Activated T-cell treated with anti-CD3 and anti-CD28 coated beads for 48 hours (primary cell): ENCODE results near the gene FGD2.

Experiments
- DNase-seq: peaks from one replicate; pipeline ENCODE4 v3.0.0-alpha.2; 2020; ENCODE audit warnings: low read depth

Gene FGD2

GRCh38 chr6:37005061-37005810 is at the start of gene FGD2:
Gene FGD2, plus strand, starts transcription at chr6:37005655. Its CDS starts 163 bp downstream, at chr6:37005818.
- no peak for DNase-seq

DNA sequence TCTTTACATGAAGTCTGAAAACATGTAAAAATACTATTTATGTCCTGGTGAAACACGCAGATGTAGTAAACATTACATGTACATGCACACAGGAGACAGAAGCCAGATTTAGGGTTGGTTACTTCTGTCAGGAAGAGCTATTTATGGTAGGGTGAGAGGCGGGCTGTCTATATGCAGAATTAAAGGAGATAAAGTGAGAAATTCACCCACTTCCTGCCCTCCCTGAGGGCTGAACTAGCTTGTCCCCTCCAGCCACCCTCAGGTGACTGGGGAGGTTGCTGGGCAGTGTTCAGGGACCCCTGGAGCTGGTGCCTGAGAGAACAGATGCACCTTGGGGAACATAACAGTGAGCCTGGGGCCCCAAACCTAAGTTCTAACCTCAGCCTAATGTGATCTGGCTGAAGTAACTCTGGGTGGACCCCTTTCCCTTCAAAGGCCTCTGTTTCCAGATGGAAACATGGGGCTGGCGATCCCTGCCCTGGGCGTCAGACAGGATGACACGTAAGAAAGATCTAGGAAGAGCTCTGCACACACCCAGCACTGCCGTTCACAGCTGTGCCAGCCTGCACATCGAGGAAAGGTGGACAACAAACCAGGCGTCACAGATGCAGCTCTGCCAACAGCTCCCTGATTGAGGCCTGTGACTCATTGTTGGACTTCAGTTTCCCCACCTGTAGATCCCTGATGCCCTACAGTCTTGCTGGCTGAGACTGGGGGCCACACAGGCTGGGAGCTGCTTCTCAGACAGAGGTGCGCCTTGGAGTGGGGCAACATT is 49.6 kb upstream of the FGD2 start:
- DNase-seq, result no peak

- no peak for DNase-seq
These were observed 49.0 kb upstream of the FGD2 start for GRCh38 chr6:36956446-36956820.

DNA sequence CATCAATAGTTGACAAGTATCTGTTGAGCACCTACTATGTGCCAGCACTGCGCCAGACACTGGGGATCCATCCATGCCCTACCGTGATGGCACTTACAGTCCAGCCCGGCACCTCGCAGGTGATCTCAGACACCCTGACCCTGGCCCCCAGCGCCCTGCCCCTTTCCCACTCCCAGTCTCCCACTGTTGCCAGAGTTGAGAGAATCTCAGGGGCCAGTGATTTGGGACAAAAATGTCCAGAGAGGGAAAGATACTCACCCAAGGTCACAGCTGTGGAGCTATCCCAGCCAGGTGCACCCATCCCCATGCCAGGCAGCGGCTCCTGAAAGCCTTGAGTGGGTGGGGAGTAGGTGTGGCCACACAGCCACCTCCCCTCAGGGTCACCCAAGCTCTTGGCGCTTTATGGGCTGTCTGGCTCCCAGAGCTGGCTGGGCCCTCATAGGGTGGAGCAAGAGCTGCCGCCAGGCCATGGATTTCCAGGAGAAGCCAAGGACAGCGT is 47.6 kb upstream of the FGD2 start:
- DNase-seq, result no peak

DNA sequence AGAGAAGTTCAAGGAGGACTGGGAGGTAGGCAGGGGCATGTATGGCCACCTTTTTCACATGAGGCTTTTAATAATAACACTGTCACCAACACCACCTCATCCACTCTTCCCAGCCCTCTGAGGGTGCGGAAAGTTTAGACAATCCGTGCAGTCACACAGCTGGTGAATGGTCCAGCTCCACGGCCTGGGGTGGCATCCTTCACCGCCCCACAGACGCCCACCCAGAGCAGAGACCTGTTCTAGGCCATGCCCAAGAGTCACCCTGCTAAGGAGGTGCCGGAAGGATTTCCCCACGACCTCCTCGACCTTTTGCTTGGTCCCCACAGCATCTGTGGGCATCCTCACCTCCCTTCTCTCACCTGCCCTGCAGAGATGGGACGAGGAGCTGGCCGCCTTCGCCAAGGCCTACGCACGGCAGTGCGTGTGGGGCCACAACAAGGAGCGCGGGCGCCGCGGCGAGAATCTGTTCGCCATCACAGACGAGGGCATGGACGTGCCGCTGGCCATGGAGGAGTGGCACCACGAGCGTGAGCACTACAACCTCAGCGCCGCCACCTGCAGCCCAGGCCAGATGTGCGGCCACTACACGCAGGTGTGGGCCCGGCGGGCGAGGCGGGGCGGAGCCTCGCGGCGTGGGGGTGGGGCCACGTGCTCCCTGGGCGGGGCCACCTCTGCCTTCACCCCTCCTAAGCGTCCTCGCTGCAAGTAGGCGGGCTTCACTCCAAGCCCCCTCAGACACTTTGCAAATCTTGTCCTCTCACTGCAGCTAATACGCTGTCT is 46.5 kb upstream of the FGD2 start:
- no peak for DNase-seq

DNA sequence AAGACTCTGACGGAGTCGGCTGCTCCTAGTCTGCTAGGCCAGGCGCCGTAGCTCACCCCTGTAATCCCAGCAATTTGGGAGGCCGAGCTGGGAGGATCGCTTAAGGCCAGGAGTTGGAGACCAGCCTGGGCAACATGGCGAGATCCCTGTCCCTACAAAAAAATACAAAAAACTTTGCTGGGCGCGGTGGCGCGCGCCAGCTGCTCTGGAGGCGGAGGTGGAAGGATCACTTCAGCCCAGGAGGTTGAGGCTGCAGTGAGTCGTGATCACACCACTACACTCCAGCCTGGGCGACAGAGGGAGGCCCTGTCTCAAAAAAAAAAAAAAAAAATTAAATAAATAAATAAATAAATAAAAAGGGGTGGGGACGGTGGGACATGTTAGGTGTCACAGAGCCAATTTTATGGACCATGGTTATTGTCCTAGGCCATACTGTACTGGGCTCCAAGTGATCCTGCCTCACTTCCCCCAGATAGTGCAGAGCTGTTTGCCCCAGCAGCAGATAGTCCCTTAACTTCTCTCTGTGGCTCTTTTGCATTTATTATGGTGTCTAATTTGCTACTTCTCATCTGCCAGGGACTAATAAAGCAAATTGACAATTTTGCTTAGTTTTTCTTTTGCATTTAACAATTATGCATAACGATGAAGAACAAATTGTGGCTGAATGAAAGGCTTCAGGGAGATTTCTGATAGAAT is 45.8 kb upstream of the FGD2 start:
- no peak for DNase-seq

DNA sequence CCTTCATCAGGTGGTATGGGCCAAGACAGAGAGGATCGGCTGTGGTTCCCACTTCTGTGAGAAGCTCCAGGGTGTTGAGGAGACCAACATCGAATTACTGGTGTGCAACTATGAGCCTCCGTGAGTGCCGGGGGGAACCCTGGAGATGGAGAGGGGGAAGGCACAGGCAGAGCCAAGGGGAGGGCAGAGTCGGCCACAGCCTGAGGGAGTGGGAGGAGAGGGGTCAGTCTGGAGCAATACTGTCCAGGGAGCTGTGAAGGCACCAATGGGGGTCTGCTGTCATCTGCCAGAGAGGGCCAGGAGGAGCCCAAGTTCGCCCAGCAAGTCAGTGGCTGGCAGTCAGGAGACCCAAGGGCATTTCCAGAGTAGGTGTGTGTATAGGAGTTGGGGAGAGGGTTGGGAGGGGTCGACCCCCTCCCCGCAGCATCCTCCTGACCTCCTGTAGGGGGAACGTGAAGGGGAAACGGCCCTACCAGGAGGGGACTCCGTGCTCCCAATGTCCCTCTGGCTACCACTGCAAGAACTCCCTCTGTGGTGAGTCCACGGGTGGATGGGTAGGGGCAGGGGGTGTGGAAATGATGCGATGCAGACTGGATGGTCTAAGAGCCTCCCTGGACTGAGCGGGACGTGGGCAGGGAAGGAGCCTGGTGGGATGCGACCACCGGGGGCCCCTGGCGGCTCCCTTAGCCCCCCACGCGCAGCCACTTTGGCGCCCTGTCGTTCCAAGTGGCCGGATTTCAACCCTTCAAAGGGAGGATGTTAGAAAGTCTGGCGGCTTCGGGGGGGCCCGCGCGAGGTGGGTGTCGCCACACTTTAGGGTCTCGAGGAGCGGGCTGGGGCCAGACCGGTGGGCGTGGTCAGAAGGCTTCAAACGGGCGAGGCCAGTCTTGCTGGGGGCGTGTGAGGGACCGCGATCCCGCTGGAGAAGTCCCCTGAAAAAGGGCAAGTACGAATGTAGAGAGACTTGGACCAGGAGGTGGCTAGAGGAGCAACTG is 43.7 kb upstream of the FGD2 start:
- DNase-seq, result no peak

DNA sequence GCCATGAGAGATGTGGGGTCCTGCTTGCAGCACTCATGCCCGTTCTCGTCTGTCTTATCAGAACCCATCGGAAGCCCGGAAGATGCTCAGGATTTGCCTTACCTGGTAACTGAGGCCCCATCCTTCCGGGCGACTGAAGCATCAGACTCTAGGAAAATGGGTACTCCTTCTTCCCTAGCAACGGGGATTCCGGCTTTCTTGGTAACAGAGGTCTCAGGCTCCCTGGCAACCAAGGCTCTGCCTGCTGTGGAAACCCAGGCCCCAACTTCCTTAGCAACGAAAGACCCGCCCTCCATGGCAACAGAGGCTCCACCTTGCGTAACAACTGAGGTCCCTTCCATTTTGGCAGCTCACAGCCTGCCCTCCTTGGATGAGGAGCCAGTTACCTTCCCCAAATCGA is 42.6 kb upstream of the FGD2 start:
- peak; percentile 49 for DNase-seq

- no peak for DNase-seq
These were observed 41.8 kb upstream of the FGD2 start for GRCh38 chr6:36963451-36964290.

GRCh38 chr6:36964349-36964748 is 41.1 kb upstream of the FGD2 start:
- no peak for DNase-seq

DNA sequence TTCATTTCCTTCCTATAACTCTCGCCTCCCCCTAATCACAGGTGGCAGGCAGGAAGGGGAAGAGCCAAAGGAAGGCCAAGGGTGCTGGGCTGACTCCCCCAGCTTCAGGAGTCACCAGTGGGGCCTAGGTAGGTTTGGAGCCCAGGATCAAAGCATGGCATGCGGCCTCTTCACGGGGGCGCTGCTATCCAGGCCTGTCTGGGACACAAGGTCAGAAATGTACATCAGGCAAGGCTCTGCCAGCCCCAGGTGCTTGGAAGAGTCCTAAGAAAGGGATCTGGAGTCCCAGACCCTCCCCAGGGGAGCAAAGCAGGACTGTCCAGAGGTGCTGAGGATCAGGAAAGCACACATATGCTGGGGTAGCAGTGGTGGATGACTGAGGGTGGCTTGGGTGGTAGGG is 40.5 kb upstream of the FGD2 start:
- no peak for DNase-seq

DNA sequence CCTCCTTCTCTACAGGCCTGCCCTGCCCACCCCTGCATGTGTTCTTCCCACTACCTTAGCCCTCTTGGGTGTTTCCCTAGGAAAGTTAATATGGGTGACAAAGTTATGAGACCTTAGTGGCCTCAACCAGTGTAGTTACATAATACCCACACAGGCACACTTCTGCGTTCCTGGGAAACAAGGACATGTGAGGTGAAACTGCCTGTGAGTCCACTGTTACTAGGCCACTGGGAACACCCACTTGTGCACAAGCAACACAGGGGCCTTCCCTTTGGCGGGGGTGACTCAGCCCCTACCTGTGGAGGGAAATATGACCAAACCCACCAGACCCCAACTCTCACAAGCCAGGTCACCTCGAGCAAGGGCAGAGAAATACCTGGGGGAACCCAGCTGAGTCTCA is 38.2 kb upstream of the FGD2 start:
- no peak for DNase-seq

- DNase-seq, result no peak
These were observed 37.7 kb upstream of the FGD2 start for GRCh38 chr6:36967757-36968156.

DNA sequence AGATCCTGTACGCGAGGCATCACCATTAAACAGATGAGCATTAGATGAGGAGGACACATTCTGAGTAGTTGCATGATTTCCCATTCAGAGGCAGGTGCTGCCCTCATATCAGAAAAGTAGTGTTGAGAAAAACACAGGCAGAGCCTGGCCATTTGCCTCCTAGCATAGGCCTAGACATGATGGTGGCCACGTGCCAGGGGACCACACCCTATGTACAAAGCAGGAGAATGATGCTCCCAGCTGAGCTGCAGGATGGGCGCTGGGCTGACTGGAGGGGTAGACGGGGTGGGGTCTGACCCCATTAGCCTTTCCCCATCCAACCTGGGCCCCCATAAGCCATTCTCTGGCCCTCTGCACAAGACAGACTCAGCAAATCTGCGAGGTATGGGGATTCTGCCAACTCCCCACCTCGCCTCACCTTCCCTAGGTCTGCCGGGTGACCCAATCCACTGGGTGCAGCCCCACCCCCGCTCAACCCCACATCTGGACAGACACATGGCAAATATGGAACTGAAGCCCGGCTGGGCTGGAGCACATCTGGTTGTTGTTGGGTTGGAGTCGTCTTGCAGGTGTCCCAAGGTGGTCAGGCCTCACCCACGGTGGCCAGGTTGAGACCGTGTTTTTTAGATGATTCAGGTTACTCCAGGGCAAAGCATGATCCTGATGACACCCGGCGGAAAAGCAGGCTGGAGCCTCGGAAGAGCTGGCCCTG is 37.0 kb upstream of the FGD2 start:
- no peak for DNase-seq

DNA sequence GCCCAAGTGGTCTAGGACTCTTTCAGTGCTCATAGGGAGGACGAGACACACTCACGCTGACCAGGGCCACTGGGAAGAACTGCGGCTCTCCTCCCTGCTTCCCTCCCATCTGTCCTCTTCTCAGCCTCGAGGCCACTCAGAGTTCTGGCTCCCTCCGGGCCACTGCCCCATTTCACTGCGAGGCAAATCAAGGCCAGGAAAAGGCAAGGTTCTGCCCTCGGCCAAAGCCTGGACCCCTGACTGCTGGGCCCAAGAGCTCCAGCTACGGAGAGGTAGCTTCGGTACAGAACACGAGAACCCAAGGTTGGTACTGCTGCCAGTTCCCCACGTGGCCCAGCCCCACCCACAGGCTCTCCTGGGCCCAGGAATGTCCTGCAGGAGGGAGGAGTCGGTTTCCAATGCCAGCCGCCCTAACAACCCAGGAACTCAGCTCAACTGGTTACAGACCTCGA is 36.2 kb upstream of the FGD2 start:
- DNase-seq, result no peak

GRCh38 chr6:36969988-36970891 is 35.2 kb upstream of the FGD2 start:
- no peak for DNase-seq

DNA sequence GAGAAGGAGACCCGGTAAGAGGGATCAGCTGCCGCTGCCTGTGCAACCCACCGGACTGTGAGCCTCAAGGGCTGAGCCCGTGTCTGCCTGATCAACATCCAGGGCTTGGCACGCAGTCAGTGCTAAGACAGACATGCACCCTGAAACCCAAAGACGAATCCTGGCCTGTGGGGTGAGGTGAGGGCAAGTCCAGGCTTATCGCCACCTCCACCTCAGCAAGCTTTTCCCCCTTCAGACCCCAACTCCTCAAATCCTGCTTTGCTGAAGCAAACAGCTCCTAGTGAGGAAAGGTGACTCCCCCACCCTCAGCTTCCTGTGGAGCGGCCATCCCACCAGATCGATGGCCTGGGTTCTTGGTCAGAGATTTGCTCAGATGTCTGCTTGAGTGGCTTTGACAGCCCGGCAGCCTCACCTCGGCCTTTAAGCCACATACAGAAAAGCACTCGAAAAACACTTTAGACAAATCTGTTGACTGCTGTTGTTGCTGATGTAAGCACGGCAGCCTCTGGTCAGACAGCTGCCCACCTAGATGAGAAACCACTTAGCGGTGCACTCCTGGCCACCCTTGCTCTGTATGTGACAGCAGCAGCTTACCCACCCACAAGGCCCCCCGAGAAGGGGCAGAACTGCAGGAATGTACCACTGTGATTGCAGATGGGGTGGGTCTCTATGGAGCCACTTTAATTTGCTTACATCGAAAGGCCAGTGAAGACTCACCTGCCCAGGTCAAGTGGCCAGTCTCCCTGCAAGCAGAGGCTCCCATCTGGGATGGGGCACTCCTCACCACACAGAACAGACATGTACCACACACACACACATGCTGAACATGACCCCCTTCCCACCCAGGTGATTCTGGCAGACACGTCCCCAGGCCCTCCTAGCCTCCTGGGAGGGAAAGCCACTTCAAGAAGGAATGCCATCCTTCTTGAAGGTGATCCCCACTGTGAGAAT is 34.3 kb upstream of the FGD2 start:
- DNase-seq, result no peak
